Stimulated activated CD8-positive, alpha-beta memory T cell treated with anti-CD3 and anti-CD28 coated beads, Interleukin-12 subunit alpha, Interleukin-12 subunit beta, amount 100 ng/mL, for 24 hours (primary cell): ENCODE data around the gene CD40LG.

ENCODE experiments used
- DNase-seq: peaks from one replicate; pipeline ENCODE4 v3.0.0-alpha.2; 2020; ENCODE audit errors: extremely low read depth

The CD40LG gene

GRCh38 chrX:136650811-136651210, 2.9 kb downstream of the CD40LG start:
- no peak for DNase-seq

DNA sequence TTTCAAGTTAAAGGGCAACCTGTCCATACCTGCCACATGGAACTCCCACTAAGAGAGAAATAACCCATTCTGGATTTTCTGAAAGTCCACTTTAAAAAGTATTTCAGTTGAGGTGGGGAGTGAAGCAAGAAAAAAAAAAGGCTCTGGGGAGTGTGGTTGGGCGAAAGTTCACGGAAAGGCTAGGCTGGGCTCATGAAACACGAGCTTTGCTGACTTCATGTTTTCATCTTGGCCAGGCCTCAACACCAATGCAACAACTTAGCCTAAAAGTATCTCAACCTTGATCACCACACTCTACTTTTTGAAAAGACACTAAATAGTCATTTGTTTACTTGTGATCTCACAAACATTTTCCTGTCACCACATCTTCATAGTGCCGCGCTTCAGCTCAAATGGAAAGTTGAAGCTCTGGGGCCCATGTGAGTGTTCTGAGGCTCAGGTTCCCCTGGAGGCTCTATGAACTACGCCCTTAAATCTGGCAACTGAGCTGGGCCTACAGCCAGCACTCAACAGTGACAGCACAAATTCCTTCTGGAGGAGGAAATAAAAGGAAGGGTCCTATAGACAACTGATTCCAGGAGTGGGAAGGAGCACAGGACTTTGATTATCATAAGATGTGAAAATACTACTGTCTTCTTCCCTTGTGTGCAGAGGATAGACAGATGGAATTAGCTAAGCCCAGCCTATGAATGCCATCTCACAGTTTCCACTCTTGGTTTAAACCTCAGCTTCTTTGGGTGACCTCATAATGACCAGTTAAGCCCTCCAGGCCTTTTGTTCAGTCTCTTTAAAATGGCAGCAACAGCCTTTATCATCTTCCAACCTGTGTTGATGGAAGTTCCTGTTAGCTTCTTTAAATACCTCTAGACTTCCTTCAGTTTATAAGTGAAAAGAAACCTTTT, 5.1 kb downstream of the CD40LG start:
- no peak for DNase-seq

- no peak for DNase-seq
These were observed 8.5 kb downstream of the CD40LG start for GRCh38 chrX:136656361-136656964.

GRCh38 chrX:136658151-136658550, 10.2 kb downstream of the CD40LG start:
- DNase-seq, result no peak

DNA sequence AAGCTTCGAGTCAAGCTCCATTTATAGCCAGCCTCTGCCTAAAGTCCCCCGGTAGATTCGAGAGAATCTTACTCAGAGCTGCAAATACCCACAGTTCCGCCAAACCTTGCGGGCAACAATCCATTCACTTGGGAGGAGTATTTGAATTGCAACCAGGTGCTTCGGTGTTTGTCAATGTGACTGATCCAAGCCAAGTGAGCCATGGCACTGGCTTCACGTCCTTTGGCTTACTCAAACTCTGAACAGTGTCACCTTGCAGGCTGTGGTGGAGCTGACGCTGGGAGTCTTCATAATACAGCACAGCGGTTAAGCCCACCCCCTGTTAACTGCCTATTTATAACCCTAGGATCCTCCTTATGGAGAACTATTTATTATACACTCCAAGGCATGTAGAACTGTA, 11.2 kb downstream of the CD40LG start:
- DNase-seq, result no peak

DNA sequence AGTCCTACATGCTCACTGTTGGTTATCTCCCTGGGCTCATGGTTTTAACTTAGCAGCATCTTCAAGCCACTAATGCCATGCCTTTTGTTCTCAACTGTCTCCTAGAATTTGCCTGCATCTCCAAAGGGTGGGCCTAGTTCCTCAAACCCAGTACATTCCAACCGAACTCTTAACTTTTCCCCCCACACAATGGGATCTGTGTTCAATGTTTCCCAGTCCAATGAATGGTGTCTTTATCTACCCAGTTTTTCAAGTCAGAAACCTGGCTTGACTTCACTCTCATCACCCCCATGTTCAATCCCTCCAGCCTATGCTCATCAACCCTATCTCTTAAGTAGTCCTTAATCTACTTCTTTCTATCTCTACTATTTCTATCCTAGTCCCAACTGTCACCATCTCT, 12.9 kb downstream of the CD40LG start:
- no peak for DNase-seq

DNA sequence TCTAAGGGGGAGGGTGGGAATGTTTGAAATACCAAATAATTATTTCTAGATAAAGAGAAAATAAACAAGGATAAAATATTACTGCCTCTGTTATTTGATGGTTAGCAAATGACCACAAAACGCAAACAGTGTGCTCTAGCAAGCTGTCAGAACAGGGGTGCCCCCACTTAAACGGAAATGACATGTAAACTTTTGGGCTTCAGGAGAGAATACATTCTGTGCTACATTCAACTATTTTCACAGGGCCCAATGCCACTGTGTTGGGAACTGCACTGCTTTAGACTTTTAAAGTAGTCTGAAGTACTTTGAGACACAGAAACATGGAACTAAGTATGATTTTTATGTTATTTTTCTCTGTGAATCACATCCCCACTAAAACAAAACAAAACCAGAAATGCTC, 14.1 kb downstream of the CD40LG start:
- DNase-seq, result no peak

- no peak for DNase-seq
These were observed 15.0 kb downstream of the CD40LG start for GRCh38 chrX:136662976-136663375.

DNA sequence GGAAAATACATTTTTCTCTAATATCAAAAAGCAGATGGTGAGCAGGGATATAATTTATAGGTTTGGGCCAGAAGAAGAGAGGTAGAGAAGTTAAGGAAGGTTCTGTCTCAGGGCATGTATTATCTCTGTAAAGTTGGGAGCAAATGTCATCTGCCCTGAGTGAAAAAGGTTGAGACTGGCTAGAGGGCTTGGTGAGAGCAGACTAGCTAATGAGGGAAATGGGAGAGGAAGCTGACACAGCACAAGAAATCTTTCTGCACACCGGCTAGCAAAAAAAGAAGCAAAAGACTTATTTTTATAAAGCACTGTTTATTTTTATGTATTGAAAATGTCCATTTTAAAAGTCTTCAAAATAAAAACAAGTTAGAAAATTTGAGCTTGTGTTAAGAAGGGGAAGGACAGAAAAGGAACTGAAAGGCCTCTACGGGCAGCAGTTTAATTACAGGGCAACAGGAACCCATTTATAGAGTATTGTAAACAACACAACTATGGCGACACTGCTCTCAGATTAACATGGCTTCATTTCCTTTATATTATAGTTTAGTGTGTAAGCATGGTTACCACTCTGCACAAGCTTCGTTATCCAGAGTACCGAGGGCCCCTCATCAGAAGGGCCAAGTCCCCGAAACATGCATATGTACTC, 17.4 kb downstream of the CD40LG start:
- no peak for DNase-seq

- no peak for DNase-seq
These were observed 18.1 kb downstream of the CD40LG start for GRCh38 chrX:136666088-136666487.

DNA sequence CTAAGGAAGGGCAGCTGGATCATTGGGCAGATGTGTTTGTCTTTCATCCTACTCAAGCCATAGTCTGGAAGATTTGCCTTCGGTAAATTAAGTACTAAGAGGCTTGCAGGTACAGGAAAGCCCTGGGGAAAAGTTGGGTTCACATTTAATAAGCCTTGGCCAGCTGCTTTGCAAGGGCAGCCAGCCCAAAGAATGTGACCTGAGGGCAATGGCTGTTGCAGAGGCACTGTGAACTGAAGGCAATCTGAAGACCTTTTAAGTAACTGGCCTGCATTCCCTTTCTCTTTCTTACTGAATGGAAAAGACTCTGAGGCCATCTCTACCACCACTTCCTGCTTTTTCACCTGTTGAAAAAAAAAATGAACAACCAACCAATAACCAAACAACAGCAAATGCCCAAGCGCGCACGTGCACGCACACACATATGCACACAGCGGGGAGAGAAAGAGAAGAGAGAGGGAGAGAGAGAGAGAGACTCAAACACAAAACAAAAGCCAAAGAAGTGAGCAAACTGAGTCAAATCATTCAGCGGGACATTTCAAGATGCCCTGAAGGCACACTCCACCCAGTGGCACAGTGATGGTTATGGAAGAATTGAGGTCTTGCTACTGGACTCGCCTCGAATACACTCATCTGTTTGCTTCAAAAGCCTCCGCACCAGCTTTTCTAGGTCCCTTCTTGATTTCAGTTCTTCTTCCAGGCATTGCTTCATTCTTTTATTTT, 19.6 kb downstream of the CD40LG start:
- DNase-seq, result no peak

DNA sequence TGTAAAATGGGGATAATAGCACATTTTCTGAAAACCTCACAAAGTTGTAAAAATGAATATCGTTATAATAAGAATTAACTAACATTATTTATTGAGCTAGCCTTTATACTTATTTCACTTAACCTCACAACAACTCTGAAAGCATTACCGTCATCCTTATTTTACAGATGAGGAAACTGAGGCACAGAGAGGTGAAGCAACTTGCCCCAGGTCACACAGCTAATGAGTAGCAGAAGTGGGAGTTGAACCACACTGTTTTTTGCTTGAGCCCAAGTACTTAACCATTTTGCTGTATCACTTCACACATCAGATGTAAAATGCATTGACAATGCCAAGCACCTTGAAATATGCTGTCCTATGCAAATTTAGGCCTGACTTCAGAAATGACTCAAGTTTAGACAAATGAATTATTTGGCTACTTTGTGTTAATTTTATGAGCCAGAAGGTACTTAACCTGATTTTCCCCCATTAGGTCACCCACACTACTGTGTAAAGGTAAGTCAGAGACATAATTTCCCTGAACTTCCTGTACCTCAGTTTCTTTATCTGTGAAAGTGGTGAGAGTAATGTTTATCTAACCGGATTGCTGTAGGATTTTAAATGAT, 23.1 kb downstream of the CD40LG start:
- no peak for DNase-seq

GRCh38 chrX:136674270-136674985, 26.5 kb downstream of the CD40LG start:
- DNase-seq, result no peak

DNA sequence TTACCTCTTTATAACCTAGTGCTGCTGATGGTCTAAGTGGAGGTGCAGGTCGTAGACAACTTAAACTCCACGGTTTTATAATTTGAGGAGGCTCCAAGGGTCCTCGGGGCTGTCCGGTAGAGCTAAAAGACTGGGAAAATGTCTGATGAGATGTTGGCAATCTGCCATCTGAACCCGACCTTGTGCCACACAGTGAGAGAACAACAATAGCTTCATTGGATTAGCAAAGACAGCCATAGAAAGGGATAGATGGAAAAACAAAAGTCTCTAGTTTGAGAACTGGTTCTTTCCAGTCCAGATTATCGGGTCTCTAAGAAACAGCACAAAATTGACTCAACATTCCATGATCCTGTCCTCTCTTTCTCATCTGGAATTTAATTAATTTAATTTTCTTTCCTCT, 31.6 kb downstream of the CD40LG start:
- no peak for DNase-seq

DNA sequence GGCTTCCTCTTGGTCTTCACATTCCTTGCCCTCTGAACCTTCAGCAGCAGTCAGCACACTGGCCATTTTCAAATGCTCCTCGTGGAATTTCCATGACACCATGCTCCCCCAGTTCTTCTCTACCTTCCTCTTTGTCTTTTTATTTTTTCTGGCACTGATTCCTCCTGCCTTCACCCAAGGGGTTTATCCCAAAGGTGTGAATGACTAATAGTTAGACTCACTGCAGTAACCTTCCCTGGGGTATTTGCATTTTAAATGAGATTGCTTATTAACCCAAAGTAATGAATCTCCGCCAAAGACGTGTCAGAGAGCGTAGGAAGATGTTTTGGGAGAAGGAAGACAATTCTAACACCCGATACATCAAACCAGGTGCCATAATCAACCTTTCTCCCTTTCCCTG, 36.2 kb downstream of the CD40LG start:
- no peak for DNase-seq

- DNase-seq, result no peak
These were observed 39.5 kb downstream of the CD40LG start for GRCh38 chrX:136687457-136687856.

DNA sequence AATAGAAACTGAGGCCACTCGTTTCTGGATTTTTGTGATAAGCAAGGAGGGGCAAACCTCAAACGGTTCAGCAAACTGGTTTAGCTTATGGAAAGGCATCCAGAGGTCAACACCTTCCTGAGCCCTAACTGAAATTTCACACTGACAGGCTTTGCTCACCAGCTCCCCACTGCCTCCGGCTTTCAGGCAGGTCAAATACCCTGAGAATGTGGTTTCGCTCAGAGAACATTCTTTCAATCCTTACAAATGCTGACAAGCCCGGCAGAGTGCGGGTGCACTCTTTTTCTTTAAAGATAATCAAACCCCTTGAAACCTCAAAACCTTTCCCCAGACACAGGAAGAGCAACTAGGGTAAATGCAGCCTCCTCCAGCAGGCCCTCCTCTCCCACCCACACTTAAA, 41.5 kb downstream of the CD40LG start:
- no peak for DNase-seq

GRCh38 chrX:136691028-136691809, 43.3 kb downstream of the CD40LG start:
- DNase-seq, result no peak

GRCh38 chrX:136692271-136692670, 44.3 kb downstream of the CD40LG start:
- DNase-seq, result no peak

- no peak for DNase-seq
These were observed 46.6 kb downstream of the CD40LG start for GRCh38 chrX:136694431-136695087.
